A549 (cell line): Measurements from ENCODE around the gene POLR1B.

Experiments used
- CEBPB ChIP-seq, 2 experiments: fragments of >200 bp in 1 of 2; sonication (Bioruptor Twin) in 1 of 2; formaldehyde crosslinking in 1 of 2; IDR thresholded peaks; 2 replicates each; pipeline ENCODE4 v1.6.1; 2012 to 2016
- CTCF ChIP-seq: fragments of >200 bp; sonication (Bioruptor Twin); formaldehyde crosslinking; IDR thresholded peaks from 3 replicates; pipeline ENCODE4 v1.5.1; 2016
- E2F6 ChIP-seq: IDR thresholded peaks from 2 replicates; pipeline ENCODE4 v1.6.1; 2012; ENCODE audit warnings: low read depth, borderline replicate concordance
- SMC3 ChIP-seq: fragments of >200 bp; sonication (Bioruptor Twin); formaldehyde crosslinking; IDR thresholded peaks from 3 replicates; pipeline ENCODE4 v1.6.1; 2018; ENCODE audit warnings: inconsistent platforms

GRCh38 chr2:112597537-112598322 is 55.5 kb downstream of the POLR1B start:
- no peak for TF ChIP-seq CEBPB (IDR thresholded peaks at IDR 0.05)
- no peak for TF ChIP-seq SMC3
- no peak for TF ChIP-seq CTCF
- no peak for TF ChIP-seq E2F6
